DOHH2 (cell line): ENCODE data around the gene HYAL1.

Experiments
- H3F3A ChIP-seq: fragments of 200-600 bp; sonication (generic), shearing (Covaris generic); 2 replicates; pipeline ENCODE4 v1.6.0; 2016; ENCODE audit warnings: antibody characterized with exemption, mild to moderate bottlenecking; ENCODE audit not compliant: control insufficient read depth, insufficient read depth
- H3K27ac ChIP-seq: fragments of 200-600 bp; sonication (generic); 2 replicates; pipeline ENCODE4 v1.5.1; 2014; ENCODE audit warnings: low read depth, mild to moderate bottlenecking, low read length, moderate library complexity
- H3K27me3 ChIP-seq: fragments of 200-600 bp; sonication (generic); 2 replicates; pipeline ENCODE4 v1.6.1; 2014; ENCODE audit warnings: mild to moderate bottlenecking, low read length, mixed read lengths; ENCODE audit not compliant: control insufficient read depth
- H3K36me3 ChIP-seq: fragments of 200-600 bp; sonication (generic); 2 replicates; pipeline ENCODE4 v1.6.1; 2014; ENCODE audit warnings: mild to moderate bottlenecking, low read length, moderate library complexity, mixed read lengths; ENCODE audit not compliant: control insufficient read depth
- H3K4me1 ChIP-seq: fragments of 200-600 bp; sonication (generic); 2 replicates; pipeline ENCODE4 v1.6.1; 2014; ENCODE audit warnings: mild to moderate bottlenecking, low read length, mixed read lengths; ENCODE audit not compliant: control insufficient read depth
- H3K4me2 ChIP-seq: fragments of 200-600 bp; sonication (generic); 2 replicates; pipeline ENCODE4 v1.6.0; 2014; ENCODE audit warnings: mild to moderate bottlenecking, low read length, moderate library complexity
- H3K4me3 ChIP-seq: fragments of 200-600 bp; sonication (generic); 2 replicates; pipeline ENCODE4 v1.5.1; 2014; ENCODE audit warnings: mild to moderate bottlenecking, low read length, mixed read lengths
- H3K79me2 ChIP-seq: fragments of 200-600 bp; sonication (generic); 2 replicates; pipeline ENCODE4 v1.6.1; 2014; ENCODE audit warnings: mild to moderate bottlenecking, low read length, mixed read lengths; ENCODE audit not compliant: control insufficient read depth
- H3K9me2 ChIP-seq: fragments of 200-600 bp; sonication (generic); replicated peaks from 2 replicates; pipeline ENCODE4 v1.6.1; 2014; ENCODE audit warnings: mild to moderate bottlenecking, low read length, mixed read lengths; ENCODE audit not compliant: control insufficient read depth
- H3K9me3 ChIP-seq: fragments of 200-600 bp; sonication (generic); 2 replicates; pipeline ENCODE4 v1.6.1; 2014; ENCODE audit warnings: antibody characterized with exemption, low read length, mixed read lengths; ENCODE audit not compliant: control insufficient read depth, insufficient read depth
- H4K20me1 ChIP-seq: fragments of 200-600 bp; sonication (generic); 2 replicates; pipeline ENCODE4 v1.6.0; 2014; ENCODE audit warnings: low read depth, mild to moderate bottlenecking, antibody characterized with exemption, low read length, moderate library complexity; ENCODE audit not compliant: control insufficient read depth, insufficient read depth
- CTCF ChIP-seq: fragments of 200-600 bp; sonication (generic); IDR thresholded peaks from one replicate; pipeline ENCODE4 v1.5.1; 2014; ENCODE audit warnings: antibody characterized with exemption, mild to moderate bottlenecking, low read depth, low read length; ENCODE audit not compliant: poor library complexity, severe bottlenecking
- EZH2phosphoT487 ChIP-seq: fragments of 200-600 bp; sonication (generic); IDR thresholded peaks from 2 replicates; pipeline ENCODE4 v1.6.1; 2017; ENCODE audit warnings: borderline replicate concordance, mild to moderate bottlenecking, antibody characterized with exemption, low read length, moderate library complexity, mixed read lengths

Gene HYAL1

DNA sequence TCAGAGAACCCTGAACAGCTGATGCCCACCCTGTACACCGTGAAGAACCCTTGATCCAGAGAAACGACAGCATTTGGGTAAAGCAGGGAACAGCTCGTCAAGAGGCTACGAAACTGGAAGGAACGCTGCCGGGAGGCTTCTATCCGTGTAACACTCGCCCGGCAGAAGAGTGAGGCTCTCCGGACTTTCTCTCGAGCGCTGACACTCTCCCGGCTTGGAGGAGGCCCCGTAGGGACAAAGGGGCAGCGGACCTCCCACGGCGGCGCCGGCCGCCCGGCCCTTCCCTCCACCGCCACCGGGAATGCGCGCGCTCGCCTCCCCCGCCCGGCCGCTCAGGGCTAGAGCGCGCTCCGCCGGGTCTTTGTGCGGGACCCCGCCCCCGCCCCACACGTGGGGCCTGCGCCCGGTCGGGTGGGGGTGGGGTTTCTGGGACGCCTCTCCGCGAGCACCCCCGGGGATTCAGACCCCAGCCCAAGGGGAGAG, 17.5 kb upstream of the HYAL1 start:
- peak overlapping the region; percentile 97 for H3K4me3 ChIP-seq
- H3K9me2 ChIP-seq: no peaks in the 10 kb centered on the region
- H3F3A ChIP-seq: no peaks in the 10 kb centered on the region; the same call in 1 of the 2 replicates
- TF ChIP-seq CTCF (no peak), EZH2phosphoT487 (no peak)
- no peaks in the 10 kb centered on the region for H4K20me1 ChIP-seq
- peaks cover 28% of the 10 kb centered on the region for H3K36me3 ChIP-seq
- H3K9me3 ChIP-seq: no peaks in the 10 kb centered on the region
- peak overlapping the region; percentile 56 for H3K4me2 ChIP-seq
- H3K4me1 ChIP-seq: peaks cover 24% of the 10 kb centered on the region
- no peaks in the 10 kb centered on the region for H3K27me3 ChIP-seq
- peaks cover 4% of the 10 kb centered on the region for H3K79me2 ChIP-seq
- peak overlapping the region; percentile 73 for H3K27ac ChIP-seq

- no peak for TF ChIP-seq CTCF
- TF ChIP-seq EZH2phosphoT487: no peak
- Histone ChIP-seq H3K27me3 (no peaks in the 10 kb centered on the region), H3K36me3 (peaks cover 20% of the 10 kb centered on the region), H3K4me3 (peak overlapping the region; percentile 97), H3K27ac (no peak overlapping the region), H3K4me2 (peak overlapping the region; percentile 56), H3K9me2 (no peaks in the 10 kb centered on the region), H3K9me3 (no peaks in the 10 kb centered on the region), H4K20me1 (no peaks in the 10 kb centered on the region), H3F3A (no peaks in the 10 kb centered on the region; the same call in 1 of the 2 replicates), H3K79me2 (peaks cover 3% of the 10 kb centered on the region; the same call in 1 of the 2 replicates), H3K4me1 (peaks cover 24% of the 10 kb centered on the region)
Measured at GRCh38 chr3:50319894-50320625, 16.7 kb upstream of the HYAL1 start.

DNA sequence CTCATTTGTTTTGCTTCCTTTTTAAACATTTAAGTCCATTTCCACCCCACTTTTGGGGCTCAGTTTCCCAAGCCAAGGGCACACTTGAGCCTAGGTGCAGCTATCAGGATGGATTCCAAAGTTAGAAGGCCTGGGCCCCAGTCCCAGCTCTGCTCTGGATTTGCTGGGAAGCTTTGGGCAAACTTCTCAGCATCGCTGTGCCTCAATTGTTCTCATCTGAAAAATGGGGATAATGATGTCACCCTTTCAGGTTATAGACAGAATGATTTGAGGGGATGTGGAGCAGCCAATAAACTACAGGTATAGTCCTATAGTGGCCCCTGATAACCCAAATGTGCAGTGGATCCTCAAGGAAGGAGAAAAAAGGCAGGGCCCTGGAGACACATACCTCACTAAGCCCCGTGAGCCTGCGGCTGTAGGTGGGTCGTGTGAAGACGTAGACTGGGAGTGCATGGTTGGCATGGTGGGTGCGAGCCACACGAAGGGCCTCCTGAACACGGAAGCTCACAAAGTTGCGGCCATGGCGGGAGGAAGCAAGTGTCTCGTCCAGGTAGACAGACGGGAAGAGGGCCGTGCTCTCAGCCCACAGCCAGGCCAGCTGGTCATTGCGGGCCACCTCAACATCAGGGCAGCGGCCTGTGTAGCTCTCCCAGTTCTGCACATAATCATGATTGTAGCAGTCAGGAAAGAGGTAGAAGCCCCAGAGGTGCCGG, 16.0 kb upstream of the HYAL1 start:
- H4K20me1 ChIP-seq: no peaks in the 10 kb centered on the region
- H3K27me3 ChIP-seq: no peaks in the 10 kb centered on the region
- no peaks in the 10 kb centered on the region for H3F3A ChIP-seq
- H3K27ac ChIP-seq: no peak overlapping the region
- no peaks in the 10 kb centered on the region for H3K9me3 ChIP-seq
- H3K4me1 ChIP-seq: peaks cover 24% of the 10 kb centered on the region
- peaks cover 3% of the 10 kb centered on the region; the same call in 1 of the 2 replicates for H3K79me2 ChIP-seq
- H3K9me2 ChIP-seq: no peaks in the 10 kb centered on the region
- no peak overlapping the region for H3K4me2 ChIP-seq
- TF ChIP-seq EZH2phosphoT487 (no peak), CTCF (no peak)
- no peak overlapping the region for H3K4me3 ChIP-seq
- peaks cover 14% of the 10 kb centered on the region for H3K36me3 ChIP-seq
